Measurements from ENCODE around the gene PLEKHM1.
"Not testable (repeated sequence)": the region's sequence is repeated elsewhere in the genome, so short reads cannot be mapped to it uniquely, and the experiment has no call there.

Gene PLEKHM1

DNA sequence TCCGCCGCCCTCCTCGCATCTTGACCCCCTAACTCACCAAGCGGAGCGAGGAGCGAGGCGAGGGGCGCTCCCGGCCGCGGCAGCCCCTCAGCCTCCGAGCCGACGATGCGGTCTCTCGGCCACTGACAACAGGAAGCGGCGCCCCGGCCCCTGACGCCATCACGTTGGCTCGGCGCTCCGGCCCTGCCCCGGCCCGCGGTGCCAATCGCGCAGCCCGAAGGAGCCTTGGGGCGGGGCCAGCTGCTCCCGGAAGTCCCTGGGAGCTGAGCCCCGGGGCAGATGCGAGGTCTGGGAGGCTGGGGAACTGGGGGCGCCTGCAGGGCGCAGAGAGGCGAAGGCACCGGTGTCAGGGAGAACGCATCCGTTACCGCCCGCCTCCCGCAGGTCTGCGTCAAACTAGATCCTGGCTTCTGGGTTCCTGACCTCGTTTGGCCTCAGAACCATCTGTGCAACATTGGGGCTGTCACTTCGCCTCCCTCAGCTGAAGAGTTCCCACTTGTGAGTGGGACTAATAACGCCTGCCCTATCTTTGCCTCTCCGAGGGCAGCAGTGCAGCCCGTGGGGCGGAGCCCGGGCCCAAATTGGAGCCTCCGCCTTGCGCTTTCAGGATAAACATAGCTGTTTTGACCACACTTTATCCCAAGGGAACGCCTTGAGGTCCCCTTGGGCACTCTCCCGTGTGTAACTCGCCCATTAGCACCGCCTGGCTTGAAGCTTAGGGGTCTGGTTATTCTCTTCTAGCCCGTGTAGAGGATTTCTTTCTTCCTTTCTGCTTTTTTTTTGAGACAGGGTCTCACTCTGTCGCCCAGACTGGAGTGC, at the start of gene PLEKHM1:
TSS of gene PLEKHM1 (minus strand) at position 107 of the 819 bp plus-strand sequence. CDS start 8,237 bp downstream, outside the sequence.
- DNase-seq = peak; percentile 50

DNA sequence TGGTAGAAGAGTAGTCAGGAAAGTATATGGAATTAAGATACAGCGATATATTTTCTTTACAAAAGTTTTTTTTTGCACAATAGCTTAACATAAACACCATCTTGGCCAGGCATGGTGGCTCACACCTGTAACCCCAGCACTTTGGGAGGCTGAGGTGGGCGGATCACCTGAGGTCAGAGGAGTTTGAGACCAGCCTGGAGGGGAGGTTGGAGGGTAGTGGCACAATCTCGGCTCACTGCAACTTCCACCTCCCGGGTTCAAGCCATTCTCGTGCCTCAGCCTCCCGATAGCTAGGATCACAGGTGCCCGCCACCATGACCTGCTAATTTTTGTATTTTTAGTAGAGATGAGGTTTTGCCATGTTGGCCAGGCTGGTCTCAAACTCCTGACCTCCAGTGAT, 47.6 kb upstream of the PLEKHM1 start:
- not testable (repeated sequence) for DNase-seq

DNA sequence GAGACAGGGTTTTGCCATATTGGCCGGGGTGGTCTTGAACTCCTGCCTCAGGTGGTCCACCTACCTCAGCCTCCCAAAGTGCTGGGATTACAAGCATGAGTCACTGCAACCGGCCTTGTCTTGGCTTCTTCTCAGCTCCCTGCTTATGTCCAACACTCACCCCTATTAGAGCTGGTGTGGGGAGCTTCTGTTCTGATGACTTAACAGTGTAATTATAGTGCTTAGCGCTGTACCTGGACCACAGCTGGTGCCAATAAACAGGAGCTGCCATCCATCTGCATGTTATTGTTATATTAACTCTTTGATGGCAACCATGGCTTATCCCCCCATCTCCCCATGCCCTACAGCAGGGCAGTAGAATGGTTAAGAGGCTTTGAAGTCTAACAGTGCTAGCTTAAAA, 15.6 kb upstream of the PLEKHM1 start:
- DNase-seq = not testable (repeated sequence)

DNA sequence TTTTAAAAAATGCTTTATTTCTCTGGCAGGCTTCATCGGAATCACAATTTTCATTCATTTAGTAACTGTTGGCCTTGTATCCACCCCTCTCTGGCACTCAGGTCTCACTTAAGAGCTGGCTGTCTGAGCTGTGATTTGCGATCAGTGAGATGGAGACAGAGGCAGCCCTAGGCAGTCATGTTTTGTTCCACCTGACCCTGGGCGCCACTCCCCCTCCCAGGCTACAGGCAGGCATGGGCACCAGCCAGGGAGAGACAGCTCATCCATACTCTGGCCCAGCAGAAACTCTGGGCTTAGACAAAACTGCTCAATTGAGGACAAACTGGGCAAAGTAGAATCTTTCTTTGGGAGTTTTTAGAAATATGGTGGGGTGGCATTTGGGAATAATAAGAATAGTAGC, 14.7 kb upstream of the PLEKHM1 start:
- DNase-seq = not testable (repeated sequence)

DNA sequence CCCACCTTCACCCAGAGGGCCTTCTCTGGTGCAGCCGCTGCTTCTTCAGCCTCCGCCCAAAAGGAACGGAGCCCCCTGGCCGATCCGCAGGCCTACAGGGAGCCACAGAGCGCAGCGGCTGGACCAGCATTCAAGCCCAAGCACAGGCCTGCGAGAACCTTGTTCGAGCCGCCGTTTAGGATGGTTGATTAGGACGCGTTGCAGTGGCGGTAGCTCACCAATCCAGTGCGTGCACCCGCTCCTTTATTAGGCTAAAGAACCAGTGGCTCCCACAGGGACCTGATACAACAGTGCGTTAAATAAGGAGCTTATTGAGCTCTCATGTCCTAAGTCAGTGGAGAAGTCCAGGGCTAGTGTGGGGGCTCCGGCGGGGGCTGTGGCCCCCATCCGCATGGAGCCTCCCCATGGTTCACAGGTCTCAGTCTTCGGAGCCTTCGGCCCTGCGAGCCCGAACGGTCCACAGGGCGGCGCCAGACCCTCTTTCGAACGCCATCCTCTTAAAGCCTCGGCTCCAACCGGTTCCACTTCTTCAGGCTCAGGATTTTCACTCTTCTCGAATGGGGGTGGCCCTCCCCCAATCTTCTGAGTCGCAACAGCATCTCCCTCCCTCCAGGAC, 10.7 kb upstream of the PLEKHM1 start:
- DNase-seq = not testable (repeated sequence)

DNA sequence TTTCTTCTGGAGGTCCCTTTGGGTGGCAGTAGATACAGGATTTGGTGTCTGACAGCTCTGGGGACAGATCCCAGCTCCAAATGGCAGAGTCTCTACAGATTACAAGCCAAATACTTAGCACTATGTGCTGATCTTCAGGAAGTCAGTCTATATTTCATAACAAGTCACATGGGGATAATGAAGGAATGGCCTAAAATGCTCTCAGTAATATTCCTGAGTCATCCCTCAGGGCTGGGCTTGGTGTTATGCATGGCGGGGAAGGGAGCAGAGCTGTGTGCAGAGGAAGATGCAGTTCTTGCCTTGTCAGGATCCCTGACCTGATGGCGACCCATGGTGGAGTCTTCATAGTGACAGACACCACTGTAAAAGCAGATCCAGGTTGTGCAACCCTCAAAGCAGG, 10.0 kb upstream of the PLEKHM1 start:
- DNase-seq = not testable (repeated sequence)

DNA sequence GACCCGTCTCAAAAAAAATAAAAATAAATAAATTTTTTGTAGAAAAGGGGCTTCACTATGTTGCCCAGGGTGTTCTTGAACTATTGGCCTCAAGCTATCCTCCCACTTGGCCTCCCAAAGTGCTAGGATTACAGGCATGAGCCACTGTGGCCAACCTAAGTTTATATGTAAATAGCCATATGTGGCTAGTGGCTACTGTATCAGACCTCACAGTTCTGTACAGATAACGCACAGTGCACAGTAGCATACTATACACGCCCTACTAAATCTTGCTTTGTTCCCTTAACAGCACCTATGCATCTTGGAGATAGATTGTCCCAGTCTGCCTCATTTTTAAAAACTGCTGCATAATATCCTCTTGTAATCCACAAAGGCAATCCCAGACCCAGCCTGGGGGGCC, 8.7 kb upstream of the PLEKHM1 start:
- DNase-seq = not testable (repeated sequence)

DNA sequence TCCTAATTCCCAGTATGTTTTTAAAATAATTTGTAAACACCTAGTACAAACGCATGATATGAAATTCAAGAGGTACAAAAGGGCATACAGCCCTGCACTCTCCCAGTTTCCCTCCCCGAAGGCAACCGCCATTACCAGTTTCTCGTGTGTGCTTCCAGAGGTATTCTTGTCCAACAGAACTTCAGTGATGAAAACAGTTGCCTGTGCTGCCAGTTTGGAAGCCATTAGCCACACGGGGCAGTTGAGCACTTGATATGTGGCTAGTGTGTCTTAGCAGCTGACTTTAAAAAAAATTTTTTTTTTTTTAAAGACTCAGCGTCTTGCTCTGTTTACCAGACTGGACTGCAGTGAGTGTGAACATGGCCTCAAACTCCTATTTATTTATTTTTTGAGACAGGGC, 7.9 kb upstream of the PLEKHM1 start:
- not testable (repeated sequence) for DNase-seq

DNA sequence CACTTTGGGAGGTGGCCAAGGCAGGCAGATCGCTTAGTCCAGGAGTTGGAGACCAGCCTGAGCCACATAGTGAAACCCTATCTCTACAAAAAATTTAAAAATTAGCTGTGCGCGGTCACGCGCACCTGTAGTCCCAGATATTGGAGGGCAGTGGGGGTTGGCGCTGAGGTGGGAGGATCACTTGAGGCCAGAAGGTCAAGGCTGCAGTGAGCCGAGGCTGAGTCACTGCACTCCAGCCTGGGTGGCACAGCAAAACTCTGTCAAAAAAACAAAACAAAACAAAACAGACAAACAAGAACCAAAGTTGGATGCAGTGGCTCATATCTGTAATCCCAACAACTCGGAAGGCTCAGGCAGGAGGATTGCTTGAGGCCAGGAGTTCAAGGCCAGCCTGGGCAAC, 6.9 kb upstream of the PLEKHM1 start:
- not testable (repeated sequence) for DNase-seq

DNA sequence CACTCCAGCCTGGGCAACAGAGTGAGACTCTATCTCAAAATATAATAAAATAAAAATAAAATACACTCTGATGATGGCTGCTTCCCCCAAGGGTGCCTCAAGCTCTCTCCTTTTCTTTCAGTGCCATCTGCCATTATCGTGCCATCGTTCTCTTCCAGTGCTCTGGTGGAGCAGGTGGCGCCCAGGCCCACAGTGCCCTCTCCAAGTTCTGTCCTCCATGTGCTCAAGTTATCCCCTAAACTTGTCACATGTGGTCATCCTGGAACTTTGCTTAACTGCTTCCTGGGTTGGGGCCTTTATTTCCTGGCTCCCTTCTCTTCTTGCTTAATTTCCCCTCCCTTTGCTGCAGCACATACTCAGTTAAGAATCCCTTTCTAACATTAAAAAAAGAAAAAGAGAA, 6.0 kb upstream of the PLEKHM1 start:
- DNase-seq = not testable (repeated sequence)

DNA sequence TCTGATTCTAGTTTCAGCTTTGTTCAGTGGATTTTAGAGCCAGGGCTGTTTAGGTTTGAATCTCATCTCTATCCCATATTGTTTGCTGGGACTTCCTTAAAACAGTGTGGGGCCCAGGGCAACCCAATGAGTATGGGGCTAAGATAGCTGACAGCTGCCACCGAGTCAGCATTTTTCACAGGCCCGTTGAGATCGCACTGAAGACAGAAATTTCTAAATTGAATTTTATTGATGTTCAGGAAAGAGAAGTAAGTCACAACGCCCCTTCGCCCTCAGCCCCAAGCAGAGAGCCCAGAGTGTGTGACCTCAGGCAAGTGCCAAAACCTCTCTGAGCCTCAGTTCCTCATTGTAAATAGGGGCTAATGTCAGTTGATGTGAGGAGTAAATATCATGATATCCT, 4.0 kb upstream of the PLEKHM1 start:
- not testable (repeated sequence) for DNase-seq

DNA sequence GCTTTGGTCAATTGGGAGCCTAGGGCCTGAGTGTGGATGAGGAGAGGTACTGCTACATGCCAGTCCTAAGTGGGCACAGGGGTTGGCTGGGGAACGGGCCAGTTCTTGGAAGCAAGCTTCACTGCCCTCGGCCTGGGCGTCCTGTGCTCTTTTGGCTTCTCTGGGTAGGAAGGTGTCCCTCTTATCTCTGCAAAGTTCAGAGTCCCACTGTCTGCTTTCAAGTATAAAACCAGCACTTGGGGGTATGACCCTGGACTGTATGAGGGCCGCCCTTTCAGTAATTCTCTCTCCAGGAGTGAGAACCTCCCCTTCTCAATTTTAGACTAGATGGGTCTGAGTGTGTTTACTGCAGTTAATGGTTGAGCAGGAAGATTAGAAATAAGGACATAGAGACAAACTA, 1.6 kb upstream of the PLEKHM1 start:
- DNase-seq = not testable (repeated sequence)

DNA sequence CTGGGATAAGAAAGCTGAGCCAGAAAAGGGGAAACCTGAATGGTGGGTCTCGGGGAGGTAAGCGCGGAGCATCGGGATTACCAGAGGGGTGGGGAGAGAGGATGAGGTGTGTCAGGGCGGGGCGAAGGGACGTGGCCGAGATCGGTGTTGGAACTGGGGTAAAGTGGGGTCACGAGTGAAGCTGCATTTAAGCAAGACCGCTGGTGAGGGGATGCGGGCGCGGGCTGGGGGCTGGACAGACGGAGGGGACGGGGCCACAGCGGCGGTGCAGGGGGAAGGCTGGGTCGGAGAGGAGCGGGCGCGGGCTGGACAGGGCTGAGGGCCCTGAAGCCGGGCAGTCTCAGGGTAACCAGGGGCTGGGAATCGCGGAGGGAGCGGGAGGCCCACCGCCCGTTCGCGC, 323 bp downstream of the PLEKHM1 start:
- not testable (repeated sequence) for DNase-seq

DNA sequence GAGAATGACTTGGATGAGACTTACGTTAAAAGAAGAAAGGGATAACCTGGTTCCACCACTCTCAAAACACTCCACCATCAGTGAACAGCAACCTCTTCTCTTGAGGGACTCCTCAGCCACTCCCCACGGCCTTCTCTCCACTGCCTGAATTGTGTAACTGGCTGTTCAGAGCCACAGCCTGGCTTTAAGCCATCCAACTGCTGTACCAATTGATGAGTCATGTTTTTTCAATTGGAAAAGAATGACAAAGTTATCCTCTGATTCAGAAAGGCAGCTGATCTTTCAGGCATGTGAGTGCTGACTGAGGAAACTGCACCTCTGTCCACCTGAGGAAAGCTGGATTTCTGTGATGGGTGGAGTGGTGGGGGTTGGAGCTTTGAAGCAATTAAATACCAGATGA, 2.8 kb downstream of the PLEKHM1 start:
- not testable (repeated sequence) for DNase-seq

DNA sequence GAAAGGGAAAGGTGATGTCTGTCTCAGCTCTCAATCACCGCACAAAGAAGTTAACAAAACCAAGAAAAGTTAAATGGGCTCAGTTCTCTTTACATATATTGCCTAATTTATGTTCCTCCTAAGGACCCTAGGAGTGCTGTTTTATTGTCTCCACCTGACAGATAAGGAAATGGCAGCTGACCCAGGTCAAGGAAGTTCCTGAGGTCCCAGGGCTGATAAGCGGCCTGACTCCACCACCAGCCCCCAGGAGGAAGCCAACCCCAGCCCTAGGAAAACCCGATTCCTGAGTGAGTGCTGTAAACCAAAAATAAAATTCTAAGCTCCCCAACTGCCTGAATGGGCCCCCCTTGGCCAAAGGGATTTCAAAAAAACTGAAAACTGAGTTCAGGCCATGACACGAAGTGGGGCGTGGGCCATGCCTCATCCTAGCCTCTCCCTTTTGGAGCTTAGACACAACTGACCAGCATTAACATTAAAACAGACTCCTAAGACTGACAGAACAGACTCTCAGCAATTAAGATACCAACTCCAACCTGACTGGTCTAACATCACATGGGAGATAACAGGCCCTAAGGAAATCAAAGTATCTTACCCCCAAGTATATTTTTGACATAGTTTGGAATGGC, 6.8 kb downstream of the PLEKHM1 start:
- DNase-seq = not testable (repeated sequence)

DNA sequence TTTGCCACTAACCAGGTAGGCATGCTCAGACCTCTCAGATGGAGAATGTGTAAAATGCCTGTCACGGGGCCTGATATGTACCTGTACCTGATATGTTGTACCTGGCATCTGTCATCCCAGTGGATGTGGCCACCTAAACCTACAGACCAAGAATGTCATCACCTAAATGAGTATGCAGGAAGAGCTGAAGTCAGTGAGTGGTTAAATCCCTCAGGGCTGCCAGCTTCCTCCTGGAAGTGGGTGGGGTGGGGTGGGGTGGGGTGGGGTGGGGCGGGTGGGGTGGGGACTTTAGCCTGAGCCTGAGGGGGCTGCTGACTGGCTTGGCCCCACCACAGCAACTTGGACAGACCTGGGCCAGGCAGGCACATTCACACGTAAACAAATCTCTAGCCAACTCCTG, 7.3 kb downstream of the PLEKHM1 start:
- not testable (repeated sequence) for DNase-seq

DNA sequence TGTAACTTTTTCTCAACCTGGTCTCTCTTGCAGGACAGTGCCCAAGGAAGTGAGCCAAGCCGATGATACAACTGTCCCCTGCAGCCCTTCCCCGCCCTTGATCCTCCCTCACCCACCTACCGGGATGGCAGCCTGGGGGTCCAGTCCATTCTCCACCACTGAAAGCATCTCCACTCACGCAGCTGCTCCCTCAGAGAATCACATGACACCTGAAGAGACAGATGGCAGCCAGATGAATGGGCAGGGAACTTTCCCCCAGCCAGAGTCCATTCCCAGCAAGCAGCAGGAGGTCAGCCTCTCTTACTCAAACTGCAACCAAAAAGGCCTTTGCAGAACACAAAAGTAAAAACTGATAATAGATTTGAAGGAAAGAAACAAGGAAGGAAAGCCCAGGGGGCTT, 8.2 kb downstream of the PLEKHM1 start:
- not testable (repeated sequence) for DNase-seq

DNA sequence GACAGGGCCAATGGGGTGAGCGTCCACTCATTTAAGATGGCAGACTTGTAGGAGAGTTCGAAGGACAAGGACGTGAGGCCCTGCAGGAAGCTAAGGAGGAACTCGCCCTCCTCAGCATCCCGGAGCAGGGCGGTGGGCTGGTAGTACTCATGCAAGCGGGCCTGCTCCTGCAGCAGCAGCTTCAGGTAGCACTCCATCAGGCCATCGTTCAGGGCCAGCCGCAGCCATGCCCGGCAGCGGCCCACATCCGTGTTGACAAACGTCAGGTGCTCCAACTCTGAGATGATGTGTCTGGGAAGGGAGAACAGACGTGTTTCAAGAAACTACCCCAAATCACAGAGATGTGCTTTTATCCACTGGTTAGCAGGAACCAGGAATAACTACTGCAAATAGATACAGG, 15.1 kb downstream of the PLEKHM1 start:
- DNase-seq = not testable (repeated sequence)

DNA sequence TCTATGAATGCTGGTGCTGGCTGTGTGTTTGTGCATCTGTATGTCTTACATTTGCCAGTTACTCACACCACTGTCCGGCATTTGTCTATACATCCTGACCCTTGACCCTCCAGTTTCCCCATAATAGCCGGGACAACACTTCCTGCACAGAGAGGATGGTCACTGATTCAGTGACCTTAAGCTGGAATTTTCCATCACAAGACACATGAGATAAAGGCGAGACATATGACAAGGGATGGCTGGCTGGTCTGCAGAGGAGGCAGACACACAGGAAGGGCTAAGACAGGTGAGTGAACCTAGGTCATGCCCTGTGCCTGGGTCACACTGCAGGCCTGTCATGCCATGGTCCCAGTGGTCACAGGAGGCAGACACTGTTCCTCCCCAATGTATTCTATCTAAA, 18.3 kb downstream of the PLEKHM1 start:
- DNase-seq = not testable (repeated sequence)

DNA sequence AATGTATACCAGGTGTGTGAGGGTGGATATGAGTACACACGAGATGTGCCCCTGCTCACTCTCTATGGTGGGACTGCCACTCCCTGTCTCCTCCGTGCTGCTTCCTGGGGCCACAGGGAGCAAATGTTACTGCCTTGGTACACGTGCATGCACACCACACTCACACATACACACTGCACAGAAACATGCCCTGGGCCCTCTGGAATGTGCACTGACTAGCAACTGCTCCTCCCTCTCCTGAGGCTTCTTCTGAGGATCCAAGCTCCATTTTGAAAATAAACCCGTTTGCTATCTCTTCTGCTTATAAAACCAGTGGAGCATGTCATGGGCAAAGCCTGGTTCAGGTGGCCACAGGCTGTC, 21.3 kb downstream of the PLEKHM1 start:
- DNase-seq = not testable (repeated sequence)

DNA sequence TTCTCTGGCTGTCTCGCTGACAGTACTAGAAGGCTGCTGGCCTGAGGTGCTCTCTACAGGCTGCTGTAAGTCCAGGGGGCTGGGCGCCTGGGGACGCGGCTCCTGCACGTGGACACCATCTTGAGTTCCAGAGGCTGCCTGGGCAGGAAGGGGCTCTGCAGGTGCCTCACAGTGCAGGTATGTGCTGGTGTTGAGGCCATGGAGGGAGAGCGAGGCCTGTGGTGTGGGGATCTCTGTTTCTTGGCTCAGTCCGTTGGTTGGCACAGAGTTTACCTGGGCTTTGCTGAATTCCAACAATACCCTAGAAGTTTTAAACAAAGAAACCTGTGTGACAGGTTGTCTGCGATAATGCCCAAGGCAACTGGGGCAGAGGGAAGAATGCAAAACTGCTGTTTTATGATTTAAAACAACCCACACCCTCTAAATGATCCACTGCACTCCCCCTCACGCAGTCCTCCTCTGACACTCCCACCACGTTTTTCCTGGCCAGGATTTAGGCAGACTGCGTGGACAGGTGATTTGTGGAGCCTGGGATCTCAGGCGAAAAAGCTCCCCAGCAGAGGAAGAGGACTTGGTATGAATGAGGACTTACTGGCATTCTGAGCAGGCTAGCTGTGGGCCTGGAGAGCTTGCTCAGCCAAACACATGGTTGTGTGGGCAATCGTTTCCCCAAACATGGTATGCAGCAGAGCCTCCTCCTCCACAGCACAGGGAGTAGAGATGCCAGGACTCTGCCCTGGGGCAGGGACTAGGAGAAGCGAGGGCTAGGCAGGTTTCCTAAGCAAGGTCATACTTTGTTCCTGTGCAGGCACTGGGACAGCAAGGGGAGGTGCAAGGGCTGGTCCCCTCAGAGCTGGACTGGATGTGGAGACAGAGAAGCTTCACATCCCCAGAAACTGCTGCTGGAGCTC, 22.0 kb downstream of the PLEKHM1 start:
- DNase-seq = not testable (repeated sequence)

DNA sequence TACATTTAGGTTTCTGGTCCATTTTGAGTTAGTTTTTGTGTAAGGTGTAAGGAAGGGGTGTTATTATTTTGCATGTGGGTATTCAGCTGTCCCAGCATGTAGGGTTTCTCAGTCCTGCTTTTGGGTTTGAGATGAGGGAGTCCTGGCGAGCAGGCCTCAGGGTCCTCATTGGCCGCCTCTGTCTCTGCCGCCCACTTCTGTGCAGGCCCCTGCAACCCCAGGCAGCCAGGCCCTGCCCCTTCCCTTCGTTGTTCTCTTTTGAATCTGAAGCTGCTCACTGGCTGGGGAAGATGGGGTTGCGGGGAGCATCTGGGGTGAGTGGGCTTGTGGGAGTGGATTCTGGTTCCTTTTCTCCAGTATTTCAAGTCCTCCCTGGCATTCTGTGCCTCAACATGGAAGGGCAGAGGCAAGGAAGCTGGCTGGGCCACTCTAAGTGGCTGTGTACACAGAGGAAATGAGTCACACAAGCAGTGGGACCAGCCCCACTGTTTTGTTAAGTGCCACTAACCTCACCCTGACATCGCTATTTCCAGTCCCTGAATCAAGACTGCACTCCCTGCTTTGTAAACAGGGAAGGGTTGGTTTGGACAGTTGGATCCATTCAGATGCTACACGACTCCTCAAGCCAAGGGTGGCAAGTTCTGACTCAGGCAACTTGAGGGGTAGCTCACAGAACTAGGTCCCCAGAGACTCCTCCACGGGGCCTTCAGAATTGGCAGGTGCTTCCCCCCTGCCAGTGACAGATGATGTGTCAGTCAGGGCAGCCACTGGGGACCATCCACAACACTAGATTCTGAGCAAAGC, 28.8 kb downstream of the PLEKHM1 start:
- DNase-seq = not testable (repeated sequence)

Measured in GOT3 (cell line).